HepG2 (cell line): ENCODE measurements around the gene CTNND1. TPM values are rescaled to one million over a fixed set of nuclear protein-coding genes. Genes with fewer than 3 reads are reported as not detected.

Experiments used
- BCLAF1 ChIP-seq: fragments of 450-650 bp; IDR thresholded peaks from 2 replicates; pipeline ENCODE4 v1.6.1; 2017; ENCODE audit warnings: mild to moderate bottlenecking
- DR1 ChIP-seq: sonication (generic); formaldehyde crosslinking; IDR thresholded peaks from 2 replicates; pipeline ENCODE4 v1.8.0; 2021; ENCODE audit warnings: mild to moderate bottlenecking, missing genetic modification reagents, inconsistent platforms
- IRF9 ChIP-seq: sonication (generic); formaldehyde crosslinking; IDR thresholded peaks from 2 replicates; pipeline ENCODE4 v1.8.0; 2022; ENCODE audit warnings: missing genetic modification reagents, mild to moderate bottlenecking, borderline replicate concordance
- JARID2 ChIP-seq: sonication (generic); formaldehyde crosslinking; IDR thresholded peaks from 2 replicates; pipeline ENCODE4 v1.8.1; 2023; ENCODE audit warnings: missing genetic modification reagents, inconsistent platforms; ENCODE audit not compliant: insufficient replicate concordance
- RAD51 ChIP-seq: fragments of 450-650 bp; IDR thresholded peaks from 2 replicates; pipeline ENCODE4 v1.6.1; 2016; ENCODE audit warnings: borderline replicate concordance
- SIX4 ChIP-seq: sonication (generic); formaldehyde crosslinking; IDR thresholded peaks from 2 replicates; pipeline ENCODE4 v1.4.0; 2020; ENCODE audit warnings: missing genetic modification reagents
- TBX3 ChIP-seq: fragments of 450-650 bp; IDR thresholded peaks from 2 replicates; pipeline ENCODE4 v1.6.1; 2017; ENCODE audit warnings: antibody characterized with exemption, mild to moderate bottlenecking, inconsistent platforms, borderline replicate concordance
- THRA ChIP-seq: sonication (generic); formaldehyde crosslinking; IDR thresholded peaks from 2 replicates; pipeline ENCODE4 v1.4.0; 2020; ENCODE audit warnings: missing genetic modification reagents, borderline replicate concordance
- TOE1 ChIP-seq: sonication (generic); formaldehyde crosslinking; IDR thresholded peaks from 2 replicates; pipeline ENCODE4 v1.4.0; 2020; ENCODE audit warnings: mild to moderate bottlenecking, missing genetic modification reagents
- XRCC5 ChIP-seq: fragments of 200-400 bp; formaldehyde crosslinking; optimal IDR thresholded peaks from 2 replicates; pipeline ENCODE3; 2017; ENCODE audit warnings: mild to moderate bottlenecking, low read length
- ZBTB43 ChIP-seq: sonication (generic); formaldehyde crosslinking; conservative IDR thresholded peaks from 2 replicates; pipeline ENCODE4 v1.4.0; 2020; ENCODE audit warnings: missing genetic modification reagents
- ZKSCAN5 ChIP-seq: sonication (generic); formaldehyde crosslinking; IDR thresholded peaks from 2 replicates; pipeline ENCODE4 v1.5.1; 2020; ENCODE audit warnings: mild to moderate bottlenecking, missing genetic modification reagents
- ZNF256 ChIP-seq: sonication (generic); formaldehyde crosslinking; conservative IDR thresholded peaks from 2 replicates; pipeline ENCODE4 v1.4.0; 2020; ENCODE audit warnings: missing genetic modification reagents
- ZNF274 ChIP-seq: sonication (generic); formaldehyde crosslinking; IDR thresholded peaks from 2 replicates; pipeline ENCODE4 v1.5.1; 2020; ENCODE audit warnings: mild to moderate bottlenecking, missing genetic modification reagents
- ZNF503 ChIP-seq: sonication (generic); formaldehyde crosslinking; IDR thresholded peaks from 2 replicates; pipeline ENCODE4 v1.4.0; 2020; ENCODE audit warnings: missing genetic modification reagents
- ZXDC ChIP-seq: sonication (generic); formaldehyde crosslinking; IDR thresholded peaks from 2 replicates; pipeline ENCODE4 v1.5.0; 2020; ENCODE audit warnings: mild to moderate bottlenecking, missing genetic modification reagents
- polyA plus RNA-seq, 8 experiments: library from polyadenylated mRNA; depleted of rRNA in 3 of 8; stranded (reverse) in 7 of 8; unstranded in 1 of 8; fragments of >200 nt; fragmentation: Illumina TruSeq in 4 of 8; extraction: Trizol in 4 of 8; gene quantifications; 2 replicates each; pipeline versions ENCODE4 v1.2.1 to v1.2.3, GENCODE V29; 2011 to 2016; ENCODE audit warnings: low read depth in 4 of 8, missing spikeins in 1 of 8, mixed read lengths in 1 of 8; ENCODE audit not compliant: insufficient read depth in 1 of 8
- total RNA-seq, 5 experiments: library from RNA; depleted of rRNA; stranded (reverse); fragments of >200 nt; fragmentation: Illumina TruSeq; extraction: Trizol; gene quantifications; 2 replicates each; pipeline ENCODE4 v1.2.3, GENCODE V29; 2016; ENCODE audit warnings: low read depth in 1 of 5

Gene CTNND1
- total and polyA plus RNA-seq, 2 of the 13 experiments (the other 11 are each of a cell fraction or from before 2014, with no cell fraction given) = 117 to 128 TPM

GRCh38 chr11:57741132-57742086, 20.2 kb upstream of the CTNND1 start, which contains the start of gene SELENOH (continued):
- TF ChIP-seq ZNF256 (CRISPR knock-in tag) = no peak
- no peak for TF ChIP-seq ZNF503 (CRISPR knock-in tag)
- TF ChIP-seq XRCC5 = peak; percentile 93
- no peak for TF ChIP-seq ZKSCAN5 (CRISPR knock-in tag)
- TF ChIP-seq THRA (CRISPR knock-in tag) = no peak; the same call in 1 of the 2 replicates
- no peak for TF ChIP-seq SIX4 (CRISPR knock-in tag)
- no peak for TF ChIP-seq JARID2 (CRISPR knock-in tag)
- no peak for TF ChIP-seq TOE1 (CRISPR knock-in tag)
- no peak for TF ChIP-seq TBX3
- peak; percentile 35; the same call in 1 of the 2 replicates for TF ChIP-seq RAD51
- peak; percentile 40; the same call in 1 of the 2 replicates for TF ChIP-seq ZNF274 (CRISPR knock-in tag)
- TF ChIP-seq BCLAF1 = no peak
- no peak for TF ChIP-seq ZBTB43 (CRISPR knock-in tag)
- TF ChIP-seq DR1 (CRISPR knock-in tag) = peak; percentile 68
- TF ChIP-seq IRF9 (CRISPR knock-in tag) = 0 out of 2 replicates have a peak, but pooled peaks have one; percentile 20
- TF ChIP-seq ZXDC = 0 out of 2 replicates have a peak, but pooled peaks have one; percentile 57
